ENCODE measurements around the gene PDE4B. TPM values are rescaled to one million over a fixed set of nuclear protein-coding genes. Genes with fewer than 3 reads are reported as not detected.

PDE4B gene
- total RNA-seq, 4 donors from 2014 or later, result 3.7 to 16.6 (median 5.1) TPM

DNA sequence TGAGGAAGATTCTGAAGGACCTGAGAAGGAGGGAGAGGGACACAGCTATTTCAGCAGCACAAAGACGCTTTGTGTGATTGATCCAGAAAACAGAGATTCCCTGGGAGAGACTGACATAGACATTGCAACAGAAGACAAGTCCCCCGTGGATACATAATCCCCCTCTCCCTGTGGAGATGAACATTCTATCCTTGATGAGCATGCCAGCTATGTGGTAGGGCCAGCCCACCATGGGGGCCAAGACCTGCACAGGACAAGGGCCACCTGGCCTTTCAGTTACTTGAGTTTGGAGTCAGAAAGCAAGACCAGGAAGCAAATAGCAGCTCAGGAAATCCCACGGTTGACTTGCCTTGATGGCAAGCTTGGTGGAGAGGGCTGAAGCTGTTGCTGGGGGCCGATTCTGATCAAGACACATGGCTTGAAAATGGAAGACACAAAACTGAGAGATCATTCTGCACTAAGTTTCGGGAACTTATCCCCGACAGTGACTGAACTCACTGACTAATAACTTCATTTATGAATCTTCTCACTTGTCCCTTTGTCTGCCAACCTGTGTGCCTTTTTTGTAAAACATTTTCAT, 579.9 kb downstream of the PDE4B start:
- intact Hi-C loops (cut with DNase I), result no loop called here
- 84% methylated on average over 6 of the region's 6 CpGs for WGBS
- H3K27ac ChIP-seq (replicated peaks in 1 of 4), result peak overlapping the region in 3 of 4 donors; percentile 46 to 70 (median 56)
- H3K36me3 ChIP-seq, result peaks cover 0 to 35% (median 18%) of the 10 kb centered on the region in 4 donors
- no peak overlapping the region for H3K4me3 ChIP-seq
- DNase-seq (ENCODE audit: extremely low spot score), result no peak
- H3K4me1 ChIP-seq, result peaks cover 11 to 37% (median 21%) of the 10 kb centered on the region in 4 donors
- H3K27me3 ChIP-seq, result no peaks in the 10 kb centered on the region
- TF ChIP-seq, protein P1, sequence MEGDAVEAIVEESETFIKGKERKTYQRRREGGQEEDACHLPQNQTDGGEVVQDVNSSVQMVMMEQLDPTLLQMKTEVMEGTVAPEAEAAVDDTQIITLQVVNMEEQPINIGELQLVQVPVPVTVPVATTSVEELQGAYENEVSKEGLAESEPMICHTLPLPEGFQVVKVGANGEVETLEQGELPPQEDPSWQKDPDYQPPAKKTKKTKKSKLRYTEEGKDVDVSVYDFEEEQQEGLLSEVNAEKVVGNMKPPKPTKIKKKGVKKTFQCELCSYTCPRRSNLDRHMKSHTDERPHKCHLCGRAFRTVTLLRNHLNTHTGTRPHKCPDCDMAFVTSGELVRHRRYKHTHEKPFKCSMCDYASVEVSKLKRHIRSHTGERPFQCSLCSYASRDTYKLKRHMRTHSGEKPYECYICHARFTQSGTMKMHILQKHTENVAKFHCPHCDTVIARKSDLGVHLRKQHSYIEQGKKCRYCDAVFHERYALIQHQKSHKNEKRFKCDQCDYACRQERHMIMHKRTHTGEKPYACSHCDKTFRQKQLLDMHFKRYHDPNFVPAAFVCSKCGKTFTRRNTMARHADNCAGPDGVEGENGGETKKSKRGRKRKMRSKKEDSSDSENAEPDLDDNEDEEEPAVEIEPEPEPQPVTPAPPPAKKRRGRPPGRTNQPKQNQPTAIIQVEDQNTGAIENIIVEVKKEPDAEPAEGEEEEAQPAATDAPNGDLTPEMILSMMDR (IDR thresholded peaks at IDR 0.05), result no peak
- no peak for TF ChIP-seq POLR2AphosphoS5 (IDR thresholded peaks at IDR 0.05)
- no peak for TF ChIP-seq POLR2A (IDR thresholded peaks at IDR 0.05; ENCODE audit: low read depth)
- TF ChIP-seq EP300 (IDR thresholded peaks at IDR 0.05), result no peak
- no peaks in the 10 kb centered on the region for H3K9me3 ChIP-seq

GRCh38 chr1:66373157-66373591, 580.5 kb downstream of the PDE4B start:
- 82% methylated on average over 4 of the region's 4 CpGs for WGBS
- DNase-seq (ENCODE audit: extremely low spot score), result no peak
- Histone ChIP-seq H3K36me3 (peaks cover 0 to 29% (median 17%) of the 10 kb centered on the region in 4 donors), H3K9me3 (no peaks in the 10 kb centered on the region), H3K27ac (replicated peaks in 1 of 4) (peak overlapping the region in 2 of 4 donors; percentile 12 to 70), H3K4me3 (no peak overlapping the region), H3K27me3 (no peaks in the 10 kb centered on the region), H3K4me1 (peaks cover 11 to 37% (median 21%) of the 10 kb centered on the region in 4 donors)
- intact Hi-C loops (cut with DNase I), result no loop called here
- TF ChIP-seq POLR2AphosphoS5 (IDR thresholded peaks at IDR 0.05), result peak in 1 of 2 donors; percentile 7
- TF ChIP-seq, protein P1 (IDR thresholded peaks at IDR 0.05), result no peak

DNA sequence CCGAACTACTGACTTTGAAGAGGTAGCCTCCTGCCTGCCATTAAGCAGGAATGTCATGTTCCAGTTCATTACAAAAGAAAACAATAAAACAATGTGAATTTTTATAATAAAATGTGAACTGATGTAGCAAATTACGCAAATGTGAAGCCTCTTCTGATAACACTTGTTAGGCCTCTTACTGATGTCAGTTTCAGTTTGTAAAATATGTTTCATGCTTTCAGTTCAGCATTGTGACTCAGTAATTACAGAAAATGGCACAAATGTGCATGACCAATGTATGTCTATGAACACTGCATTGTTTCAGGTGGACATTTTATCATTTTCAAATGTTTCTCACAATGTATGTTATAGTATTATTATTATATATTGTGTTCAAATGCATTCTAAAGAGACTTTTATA, 581.5 kb downstream of the PDE4B start:
- H3K4me3 ChIP-seq, result no peak overlapping the region
- H3K36me3 ChIP-seq, result peaks cover 0 to 19% (median 10%) of the 10 kb centered on the region in 4 donors
- intact Hi-C loops (cut with DNase I), result no loop called here
- H3K4me1 ChIP-seq, result peaks cover 11 to 37% (median 21%) of the 10 kb centered on the region in 4 donors
- no peaks in the 10 kb centered on the region for H3K27me3 ChIP-seq
- 91% methylated on average over 2 of the region's 2 CpGs for WGBS
- TF ChIP-seq, protein P1 (IDR thresholded peaks at IDR 0.05), result no peak
- TF ChIP-seq EP300 (IDR thresholded peaks at IDR 0.05) (no peak), POLR2AphosphoS5 (IDR thresholded peaks at IDR 0.05) (no peak), POLR2A (IDR thresholded peaks at IDR 0.05; ENCODE audit: low read depth) (no peak)
- peak overlapping the region in 3 of 4 donors; percentile 9 to 20 (median 12) for H3K27ac ChIP-seq (replicated peaks in 1 of 4)
- H3K9me3 ChIP-seq, result no peaks in the 10 kb centered on the region
- no peak for DNase-seq (ENCODE audit: extremely low spot score)

DNA sequence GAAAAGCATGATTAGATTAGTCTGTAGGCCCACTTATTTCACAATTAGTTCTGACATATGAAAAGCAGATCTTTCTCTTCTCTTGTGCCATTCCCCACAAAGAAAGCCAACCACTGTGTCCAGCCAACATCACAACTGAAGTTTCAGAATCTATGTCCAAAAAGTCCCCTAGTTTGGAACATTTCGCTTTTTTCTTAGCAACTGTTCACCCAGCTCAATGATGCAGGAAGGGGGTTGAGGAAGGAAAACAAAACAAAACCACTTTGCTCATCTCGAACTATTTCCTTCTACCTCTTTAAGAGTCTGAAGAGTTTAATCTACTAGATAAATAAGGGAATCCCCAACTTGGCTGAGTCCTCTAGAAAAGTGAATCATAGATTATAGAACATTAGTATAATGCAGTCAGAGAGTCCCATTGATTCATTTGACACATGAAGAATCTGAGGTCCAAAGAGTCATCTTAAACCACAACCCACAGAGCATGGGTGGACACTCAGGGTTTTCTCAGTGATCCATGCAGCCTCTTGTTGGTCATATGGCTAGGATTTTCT, 581.9 kb downstream of the PDE4B start:
- Histone ChIP-seq H3K4me1 (peaks cover 11 to 37% (median 21%) of the 10 kb centered on the region in 4 donors), H3K4me3 (no peak overlapping the region), H3K27ac (replicated peaks in 1 of 4) (peak overlapping the region in 3 of 4 donors; percentile 9 to 34 (median 20)), H3K36me3 (peaks cover 0 to 15% (median 8%) of the 10 kb centered on the region in 4 donors), H3K27me3 (no peaks in the 10 kb centered on the region), H3K9me3 (no peaks in the 10 kb centered on the region)
- 50% methylated on average over 2 of the region's 2 CpGs for WGBS
- intact Hi-C loops (cut with DNase I), result no loop called here
- no peak for DNase-seq (ENCODE audit: extremely low spot score)
- no peak for TF ChIP-seq POLR2AphosphoS5 (IDR thresholded peaks at IDR 0.05)
- TF ChIP-seq POLR2A (IDR thresholded peaks at IDR 0.05; ENCODE audit: low read depth), result no peak
- no peak for TF ChIP-seq EP300 (IDR thresholded peaks at IDR 0.05)
- TF ChIP-seq, protein P1 (IDR thresholded peaks at IDR 0.05), result no peak

Data from esophagus muscularis mucosa (tissue), 4 donors.